Thyroid gland (tissue), 4 donors: ENCODE results near the gene ADAMTS17. TPM values are rescaled to one million over a fixed set of nuclear protein-coding genes. Genes with fewer than 3 reads are reported as not detected.
A peak's percentile ranks its signal among the peaks of the same experiment; 100 is the strongest.

Experiments used
- DNase-seq, 2 donors: peaks; one replicate each; pipeline ENCODE4 v3.0.0-alpha.2; 2019
- H3K27ac ChIP-seq, 3 donors: fragments of 200-600 bp; sonication (generic); 1 replicate in 2 of 3; 2 replicates in 1 of 3; pipeline ENCODE4 v1.5.1; 2016 to 2019; ENCODE audit warnings: mild to moderate bottlenecking in 1 of 3, moderate library complexity in 1 of 3
- H3K27me3 ChIP-seq: fragments of 200-600 bp; sonication (generic); one replicate; pipeline ENCODE4 v1.5.1; 2019
- H3K36me3 ChIP-seq, 2 donors: fragments of 200-600 bp; sonication (generic); one replicate each; pipeline ENCODE4 v1.5.1; 2016 to 2019
- H3K4me1 ChIP-seq, 2 donors: fragments of 200-600 bp; sonication (generic); one replicate each; pipeline ENCODE4 v1.5.1; 2017 to 2019
- H3K4me3 ChIP-seq, 3 donors: fragments of 200-600 bp; sonication (generic); replicated peaks in 1 of 3; 1 replicate in 2 of 3; 2 replicates in 1 of 3; pipeline ENCODE4 v1.5.1; 2016; ENCODE audit warnings: mild to moderate bottlenecking in 1 of 3
- H3K9me3 ChIP-seq: fragments of 200-600 bp; sonication (generic); one replicate; pipeline ENCODE4 v1.5.1; 2017
- POLR2A ChIP-seq, 2 donors: fragments of 450-650 bp; IDR thresholded peaks; one replicate each; pipeline ENCODE4 v1.6.1; 2017; ENCODE audit warnings: antibody characterized with exemption in 2 of 2, mild to moderate bottlenecking in 2 of 2, moderate library complexity in 1 of 2
- WGBS, 2 donors: methylation state at CpG; one replicate each; pipeline ENCODE4 v1.1.5; 2017; 5-methylcytosine and 5-hydroxymethylcytosine counted together
- intact Hi-C: fragments of 100-400 bp; cut with DNase I; formaldehyde crosslinking; loops from one replicate; pipeline ENCODE4 v1.15.1; 2023
- total RNA-seq, 4 donors: library from RNA; depleted of rRNA; stranded (reverse); fragments of >200 nt; gene quantifications; one replicate each; pipeline ENCODE4 v1.2.3, GENCODE V29; 2016
- TF ChIP-seq, protein P1 (sequence below), 6 experiments: fragments of 200-600 bp in 3 of 6; fragments of 450-650 bp in 3 of 6; sonication (generic) in 3 of 6; IDR thresholded peaks; one replicate each; pipeline ENCODE4 v1.5.1; 2016 to 2019; ENCODE audit warnings: antibody characterized with exemption in 6 of 6, mild to moderate bottlenecking in 2 of 6, inconsistent platforms in 1 of 6, moderate library complexity in 1 of 6

ADAMTS17 gene
- total RNA-seq, 4 donors from 2014 or later = 3.5 to 667 (median 5.3) TPM

DNA sequence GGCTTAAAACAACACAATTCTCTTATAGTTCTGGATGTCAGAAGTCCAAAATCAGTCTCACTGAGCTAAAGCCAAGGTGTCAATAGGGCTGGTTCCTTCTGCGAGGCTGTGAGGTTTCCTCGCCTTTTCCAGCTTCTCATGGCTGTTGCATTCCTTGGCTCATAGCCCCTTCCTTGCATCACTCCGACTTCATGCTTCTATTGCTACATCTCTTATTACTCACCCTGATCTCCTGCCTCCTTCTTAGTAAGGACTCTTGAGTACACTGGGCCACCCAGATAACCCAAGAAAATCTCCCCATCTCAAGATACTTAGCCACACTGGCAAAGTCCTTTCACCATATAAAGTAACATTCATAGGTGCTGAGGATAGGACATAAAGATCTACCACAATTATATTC is 193.9 kb downstream of the ADAMTS17 start:
- Histone ChIP-seq H3K4me3 (no peak overlapping the region), H3K36me3 (no peaks in the 10 kb centered on the region), H3K27me3 (no peaks in the 10 kb centered on the region), H3K9me3 (no peaks in the 10 kb centered on the region), H3K27ac (no peak overlapping the region), H3K4me1 (no peaks in the 10 kb centered on the region)
- intact Hi-C loops = no loop called here
- no peak for DNase-seq
- TF ChIP-seq, protein P1, sequence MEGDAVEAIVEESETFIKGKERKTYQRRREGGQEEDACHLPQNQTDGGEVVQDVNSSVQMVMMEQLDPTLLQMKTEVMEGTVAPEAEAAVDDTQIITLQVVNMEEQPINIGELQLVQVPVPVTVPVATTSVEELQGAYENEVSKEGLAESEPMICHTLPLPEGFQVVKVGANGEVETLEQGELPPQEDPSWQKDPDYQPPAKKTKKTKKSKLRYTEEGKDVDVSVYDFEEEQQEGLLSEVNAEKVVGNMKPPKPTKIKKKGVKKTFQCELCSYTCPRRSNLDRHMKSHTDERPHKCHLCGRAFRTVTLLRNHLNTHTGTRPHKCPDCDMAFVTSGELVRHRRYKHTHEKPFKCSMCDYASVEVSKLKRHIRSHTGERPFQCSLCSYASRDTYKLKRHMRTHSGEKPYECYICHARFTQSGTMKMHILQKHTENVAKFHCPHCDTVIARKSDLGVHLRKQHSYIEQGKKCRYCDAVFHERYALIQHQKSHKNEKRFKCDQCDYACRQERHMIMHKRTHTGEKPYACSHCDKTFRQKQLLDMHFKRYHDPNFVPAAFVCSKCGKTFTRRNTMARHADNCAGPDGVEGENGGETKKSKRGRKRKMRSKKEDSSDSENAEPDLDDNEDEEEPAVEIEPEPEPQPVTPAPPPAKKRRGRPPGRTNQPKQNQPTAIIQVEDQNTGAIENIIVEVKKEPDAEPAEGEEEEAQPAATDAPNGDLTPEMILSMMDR (IDR thresholded peaks at IDR 0.05) = no peak
- no peak for TF ChIP-seq POLR2A (IDR thresholded peaks at IDR 0.05)
- 98% methylated on average over 3 of the region's 3 CpGs for WGBS, 2 donors

DNA sequence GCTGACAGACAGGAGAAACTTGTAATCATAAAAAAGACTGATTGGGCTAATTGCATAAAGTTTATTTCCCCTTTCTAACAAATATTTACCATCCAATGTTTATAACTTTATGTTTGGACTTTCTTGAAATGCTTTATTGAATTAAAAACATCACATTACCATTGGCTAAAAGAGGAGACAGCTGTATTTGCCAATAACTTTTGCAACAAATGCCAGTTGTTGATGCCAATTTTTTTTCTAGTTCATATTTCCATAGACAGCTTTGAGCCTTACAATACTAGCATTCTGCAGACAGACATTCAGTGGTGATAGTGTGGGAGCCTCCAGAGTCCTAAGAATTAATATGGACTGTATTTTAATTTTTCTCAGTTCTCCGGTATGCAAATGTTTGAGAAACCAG is 198.4 kb downstream of the ADAMTS17 start:
- H3K4me3 ChIP-seq = no peak overlapping the region
- no peak overlapping the region for H3K27ac ChIP-seq
- DNase-seq = no peak
- H3K4me1 ChIP-seq = peaks cover 10 to 15% of the 10 kb centered on the region in 2 donors
- intact Hi-C loops = no loop called here
- H3K36me3 ChIP-seq = no peaks in the 10 kb centered on the region
- H3K27me3 ChIP-seq = no peaks in the 10 kb centered on the region
- TF ChIP-seq POLR2A (IDR thresholded peaks at IDR 0.05) = no peak
- TF ChIP-seq, protein P1 (IDR thresholded peaks at IDR 0.05) = no peak
- WGBS, 2 donors = 86 to 94% methylated on average over 1 of the region's 1 CpG
- H3K9me3 ChIP-seq = no peaks in the 10 kb centered on the region

DNA sequence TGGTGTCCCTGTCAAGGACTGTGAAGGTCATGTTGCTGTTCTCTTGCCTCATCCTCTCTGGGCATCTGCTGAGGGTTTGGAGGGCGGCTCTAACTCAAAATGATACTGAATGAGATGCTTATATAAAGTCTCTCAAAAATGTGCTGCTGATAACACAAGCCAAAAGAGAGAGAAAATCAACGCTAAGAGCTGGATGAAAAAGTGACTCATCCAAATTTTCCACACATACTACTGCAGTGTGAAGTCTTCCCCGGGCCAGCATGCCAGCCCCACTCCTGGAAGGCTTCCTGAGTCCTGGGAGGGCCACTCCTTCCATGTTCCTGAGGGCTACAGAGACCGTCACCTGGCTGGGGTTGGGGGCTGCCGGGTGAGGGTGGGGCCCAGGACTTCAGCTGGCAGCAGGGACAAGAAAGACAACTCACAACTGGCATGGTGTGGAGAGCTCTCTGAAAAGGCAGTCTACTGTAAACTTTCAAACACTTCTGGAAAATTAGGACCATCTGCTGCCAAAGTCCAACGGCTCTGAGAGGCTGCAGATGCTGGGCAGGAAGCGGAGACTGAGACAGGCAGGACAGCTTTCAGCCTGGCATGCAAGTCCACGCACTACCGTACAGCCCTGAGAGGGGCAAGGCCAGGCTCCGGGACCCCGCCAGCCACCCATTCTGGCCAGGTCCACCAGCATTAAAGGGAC is 200.3 kb downstream of the ADAMTS17 start:
- Histone ChIP-seq H3K36me3 (no peaks in the 10 kb centered on the region), H3K9me3 (no peaks in the 10 kb centered on the region), H3K27me3 (no peaks in the 10 kb centered on the region), H3K4me1 (peaks cover 10 to 15% of the 10 kb centered on the region in 2 donors), H3K4me3 (no peak overlapping the region), H3K27ac (no peak overlapping the region)
- TF ChIP-seq POLR2A (IDR thresholded peaks at IDR 0.05) = no peak
- TF ChIP-seq, protein P1 (IDR thresholded peaks at IDR 0.05) = no peak
- intact Hi-C loops = no loop called here
- peak; percentile 15 to 25 for DNase-seq
- WGBS, 2 donors = 30 to 34% methylated on average over 10 to 11 of the region's 11 CpGs

DNA sequence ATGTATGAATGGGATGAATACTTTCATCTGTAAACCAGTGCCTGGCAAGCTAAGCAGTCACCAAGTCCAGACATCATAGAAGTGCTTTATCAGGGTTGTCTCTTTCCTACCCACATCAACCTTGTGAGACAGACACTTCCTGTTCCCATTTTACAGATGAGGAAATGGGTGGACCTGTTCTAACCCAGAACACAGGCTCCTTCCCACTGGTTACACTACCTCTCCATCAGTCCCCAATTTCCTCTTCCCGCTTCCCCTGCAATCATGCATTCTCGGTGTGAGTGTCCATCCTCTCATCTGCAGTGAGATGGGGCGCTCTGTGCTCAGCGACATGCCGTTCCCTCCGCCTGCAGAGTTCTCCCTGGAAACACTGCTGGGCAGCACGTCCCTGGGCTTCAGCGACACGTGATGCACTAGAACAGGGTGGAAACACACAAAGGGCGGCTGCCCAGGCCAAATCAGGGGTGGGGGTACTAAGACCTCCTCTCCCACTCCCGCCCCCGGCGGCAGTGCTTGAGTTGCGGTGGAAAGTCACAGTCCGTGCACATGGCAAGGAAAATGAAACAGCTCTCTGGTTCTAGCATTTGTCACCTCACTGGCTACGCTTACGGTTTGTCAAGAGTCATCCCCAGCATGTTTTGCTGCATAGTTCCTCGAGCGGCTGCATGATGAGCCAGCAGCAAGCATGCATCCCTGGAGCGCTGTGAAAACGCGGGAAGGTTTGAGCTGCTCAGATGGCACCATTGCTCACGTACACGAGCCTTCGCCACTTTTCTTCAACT is 201.1 kb downstream of the ADAMTS17 start:
- intact Hi-C loops = no loop called here
- no peaks in the 10 kb centered on the region for H3K9me3 ChIP-seq
- H3K27me3 ChIP-seq = no peaks in the 10 kb centered on the region
- DNase-seq = peak; percentile 61 to 65
- no peak overlapping the region for H3K27ac ChIP-seq
- WGBS, 2 donors = 40 to 50% methylated on average over 22 to 25 of the region's 25 CpGs
- peaks cover 10 to 15% of the 10 kb centered on the region in 2 donors for H3K4me1 ChIP-seq
- TF ChIP-seq POLR2A (IDR thresholded peaks at IDR 0.05) = no peak
- TF ChIP-seq, protein P1 (IDR thresholded peaks at IDR 0.05) = no peak
- no peak overlapping the region for H3K4me3 ChIP-seq
- H3K36me3 ChIP-seq = no peaks in the 10 kb centered on the region

DNA sequence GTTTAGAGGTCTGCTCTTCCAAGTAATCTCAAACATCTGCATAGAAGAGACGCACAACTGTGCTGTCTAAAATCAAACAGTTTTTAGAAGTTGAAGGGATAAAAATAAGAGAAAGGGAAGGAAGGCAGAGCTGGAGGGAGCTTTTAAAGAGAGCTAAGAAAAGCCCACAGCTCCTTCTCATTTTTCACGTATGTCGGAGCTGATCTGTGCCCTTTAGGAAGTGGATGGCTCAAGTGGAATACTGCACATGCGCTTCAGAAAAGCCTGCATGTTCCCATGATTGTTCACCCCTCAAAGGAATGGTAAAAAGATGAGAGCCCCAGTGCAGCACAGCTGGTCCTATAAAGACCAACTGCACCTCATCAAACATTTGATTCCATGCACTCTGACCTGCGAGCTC is 207.2 kb downstream of the ADAMTS17 start:
- DNase-seq = no peak
- intact Hi-C loops = no loop called here

More for the DNA sequence above, 207.2 kb downstream of the ADAMTS17 start:
- H3K9me3 ChIP-seq = no peaks in the 10 kb centered on the region
- no peak overlapping the region for H3K4me3 ChIP-seq
- no peak for TF ChIP-seq POLR2A (IDR thresholded peaks at IDR 0.05)
- TF ChIP-seq, protein P1 (IDR thresholded peaks at IDR 0.05) = no peak
- H3K27ac ChIP-seq = no peak overlapping the region
- 76 to 82% methylated on average over 5 of the region's 5 CpGs for WGBS, 2 donors
- H3K36me3 ChIP-seq = no peaks in the 10 kb centered on the region
- no peaks in the 10 kb centered on the region for H3K4me1 ChIP-seq
- no peaks in the 10 kb centered on the region for H3K27me3 ChIP-seq
